Astrocyte of the spinal cord (primary cell): ENCODE results near the gene ACVR1.

ENCODE experiments used
- DNase-seq: peaks from one replicate; pipeline ENCODE4 v3.0.0; 2011; ENCODE audit warnings: low read depth, low spot score
- H3K4me3 ChIP-seq: 2 replicates; pipeline ENCODE4 v1.5.1; 2011; ENCODE audit warnings: low read depth, mild to moderate bottlenecking, low read length, moderate library complexity
- CTCF ChIP-seq: IDR thresholded peaks from 2 replicates; pipeline ENCODE4 v1.5.1; 2012; ENCODE audit warnings: low read depth, mild to moderate bottlenecking, low read length, inconsistent platforms
- in situ Hi-C: cut with HindIII; loops from 2 replicates; pipeline ENCODE4 v1.10.0; 2017; ENCODE audit warnings: low sequenced_read_pairs

Gene ACVR1

GRCh38 chr2:157771234-157771633 lies 104.9 kb downstream of the ACVR1 start:
- no peak for TF ChIP-seq CTCF
- no peak for DNase-seq
- H3K4me3 ChIP-seq, result no peak overlapping the region
- in situ Hi-C loops, result no loop called here

DNA sequence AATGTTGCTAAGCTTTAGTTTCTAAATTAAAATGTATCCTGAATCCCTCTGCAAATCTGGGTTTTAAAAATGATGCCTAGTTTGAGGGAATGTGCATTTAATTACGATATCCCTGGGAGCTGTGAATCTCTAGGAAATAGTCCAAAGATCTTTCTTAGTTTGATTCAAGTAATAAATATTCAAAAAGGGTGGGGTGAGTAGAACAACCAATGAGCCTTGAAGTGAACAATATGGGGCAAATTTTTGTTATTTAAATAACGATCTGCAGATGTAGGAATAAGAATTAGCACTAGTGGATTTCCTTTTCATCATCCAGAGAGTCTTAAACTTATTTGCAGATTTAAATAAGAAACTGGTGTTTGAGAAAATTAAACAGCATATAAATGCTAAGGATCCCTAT lies 106.3 kb downstream of the ACVR1 start:
- H3K4me3 ChIP-seq, result no peak overlapping the region
- DNase-seq, result no peak
- in situ Hi-C loops, result no loop called here
- TF ChIP-seq CTCF, result no peak

DNA sequence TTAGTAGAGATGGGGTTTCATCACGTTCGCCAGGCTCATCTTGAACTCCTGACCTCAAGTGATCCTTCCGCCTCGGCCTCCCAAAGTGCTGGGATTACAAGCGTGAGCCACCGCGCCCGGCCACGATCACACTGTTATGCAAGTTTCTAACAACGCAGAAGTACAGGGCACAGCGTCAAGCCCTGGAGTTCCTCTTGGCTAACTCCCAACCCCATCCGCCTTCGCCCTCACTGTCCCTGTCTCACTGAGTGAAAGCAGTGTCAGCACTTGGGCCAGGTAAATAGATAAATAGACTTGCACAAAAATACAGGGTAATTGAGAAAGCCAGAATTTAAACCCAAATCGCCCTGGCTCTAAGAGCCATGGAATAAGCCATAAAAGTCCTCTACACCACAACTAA lies 111.7 kb downstream of the ACVR1 start:
- in situ Hi-C loops, result no loop called here
- no peak for TF ChIP-seq CTCF
- DNase-seq, result no peak
- H3K4me3 ChIP-seq, result no peak overlapping the region

DNA sequence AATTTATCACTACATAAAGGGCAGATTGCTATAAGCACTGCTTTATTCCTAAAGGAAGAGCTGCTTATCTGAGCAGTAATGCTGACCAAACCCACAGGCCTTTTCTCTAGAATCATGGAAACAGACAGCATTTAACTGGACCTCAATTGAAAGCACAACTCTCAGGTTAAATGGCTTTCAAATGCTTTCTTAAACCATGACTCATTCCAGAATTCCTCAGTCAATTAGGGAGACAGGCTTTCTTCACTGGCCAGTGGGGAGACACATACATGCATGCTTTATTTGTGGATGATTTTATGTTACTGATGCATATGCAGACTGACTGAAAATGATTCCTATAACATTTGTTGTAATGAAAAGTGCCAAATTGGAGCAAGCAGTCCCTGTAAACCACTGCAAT lies 114.6 kb downstream of the ACVR1 start:
- in situ Hi-C loops, result no loop called here
- no peak for TF ChIP-seq CTCF
- no peak overlapping the region for H3K4me3 ChIP-seq
- DNase-seq, result peak; percentile 52

DNA sequence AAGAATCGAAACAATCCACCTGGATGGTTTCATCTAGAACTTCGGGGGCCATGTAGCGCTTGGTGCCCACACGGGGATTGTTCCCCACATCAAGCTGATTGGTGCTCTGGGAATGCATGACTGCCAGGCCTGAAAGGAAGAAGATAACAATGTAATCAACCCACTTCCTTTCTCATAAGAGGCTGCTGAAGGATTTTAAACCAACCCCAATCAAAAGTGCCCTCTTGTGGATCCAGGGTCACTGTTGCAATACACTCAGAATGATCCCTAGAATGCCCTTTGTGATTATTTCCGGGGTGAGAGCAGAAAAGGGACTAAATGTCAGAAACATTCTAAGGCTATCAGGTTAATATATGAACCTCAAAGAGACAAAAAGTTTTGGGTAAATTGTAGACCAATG lies 115.2 kb downstream of the ACVR1 start:
- TF ChIP-seq CTCF, result no peak
- DNase-seq, result no peak
- no peak overlapping the region for H3K4me3 ChIP-seq
- in situ Hi-C loops, result no loop called here

DNA sequence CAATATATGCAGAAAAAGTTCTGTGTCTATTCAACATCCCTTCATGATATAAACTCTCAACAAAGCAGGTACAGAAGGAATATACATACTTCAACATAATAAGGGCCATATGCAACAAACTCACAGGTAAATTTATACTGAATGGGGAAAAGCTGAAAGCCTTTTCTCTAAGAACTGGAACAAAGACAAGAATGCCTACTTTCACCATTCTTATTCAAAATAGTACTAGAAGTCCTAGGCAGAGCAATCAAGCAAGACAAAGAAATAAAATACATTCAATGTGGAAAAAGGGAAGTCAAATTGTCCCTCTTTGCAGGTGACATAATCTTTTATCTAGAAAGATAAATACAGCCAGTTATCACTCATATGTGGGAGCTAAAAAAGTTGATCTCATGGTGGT lies 116.3 kb downstream of the ACVR1 start:
- H3K4me3 ChIP-seq, result no peak overlapping the region
- no peak for DNase-seq
- TF ChIP-seq CTCF, result no peak
- in situ Hi-C loops, result no loop called here

- in situ Hi-C loops, result no loop called here
- DNase-seq, result no peak
- no peak overlapping the region for H3K4me3 ChIP-seq
- TF ChIP-seq CTCF, result no peak
These were observed 117.5 kb downstream of the ACVR1 start for GRCh38 chr2:157758586-157758985.
